Mucosa of descending colon (tissue), 3 donors: Measurements from ENCODE around the gene TKT. TPM values are rescaled to one million over a fixed set of nuclear protein-coding genes. Genes with fewer than 3 reads are reported as not detected.
A peak's percentile ranks its signal among the peaks of the same experiment; 100 is the strongest.

Source experiments
- ATAC-seq: fragments of 200-7000 bp; cut with Tn5 transposase; one replicate; pipeline ENCODE4 v1.9.1; 2020; ENCODE audit warnings: mild to moderate bottlenecking, moderate library complexity
- DNase-seq, 3 donors: peaks; one replicate each; pipeline ENCODE4 v3.0.0-alpha.2; 2020
- H3K36me3 ChIP-seq: fragments of 200-600 bp; one replicate; pipeline ENCODE4 v1.8.0; 2021; ENCODE audit warnings: low read depth, mild to moderate bottlenecking
- H3K4me1 ChIP-seq: fragments of 200-600 bp; one replicate; pipeline ENCODE4 v1.8.0; 2021; ENCODE audit warnings: low read depth, mild to moderate bottlenecking
- H3K4me3 ChIP-seq: fragments of 200-600 bp; one replicate; pipeline ENCODE4 v1.8.0; 2021; ENCODE audit warnings: mild to moderate bottlenecking
- H3K9me3 ChIP-seq: fragments of 200-600 bp; one replicate; pipeline ENCODE4 v1.8.0; 2021; ENCODE audit warnings: mild to moderate bottlenecking
- CTCF ChIP-seq: fragments of 200-600 bp; IDR thresholded peaks from one replicate; pipeline ENCODE4 v1.8.0; 2022; ENCODE audit warnings: antibody characterized with exemption, mild to moderate bottlenecking
- intact Hi-C, 2 donors: fragments of 100-400 bp; cut with DNase I in 1 of 2; cut with micrococcal nuclease in 1 of 2; formaldehyde crosslinking; loops; one replicate each; pipeline versions ENCODE4 v1.11.0 to v1.11.1; 2022; cut with DNase I, micrococcal nuclease
- total RNA-seq, 3 donors: library from RNA; stranded (reverse); fragmentation: NEBNext Ultra II Directional in 2 of 3; extraction: Animal tissue kit (Norgen Biotek cat#: 25700) in 2 of 3; gene quantifications; one replicate each; pipeline versions ENCODE4 v1.2.1 to v1.2.4, GENCODE V29; 2021 to 2023
- donor health status: DM: no; HTN: no; CAD: no; lungs with moderate emphysema.
- donor health status: DM: no; HTN: no; CAD: no.
- donor health status: DM: no; HTN: yes; CAD: no.

Gene TKT
- total RNA-seq, 3 donors from 2014 or later, result 180 to 260 (median 226) TPM

- H3K9me3 ChIP-seq, result no peaks in the 10 kb centered on the region
- DNase-seq, result no peak
- peaks cover 4% of the 10 kb centered on the region for H3K36me3 ChIP-seq
- no peak overlapping the region for H3K4me3 ChIP-seq
- no peak for ATAC-seq
- H3K4me1 ChIP-seq, result peaks cover 6% of the 10 kb centered on the region
- TF ChIP-seq CTCF, result no peak
- intact Hi-C loops, result loop anchor here in 1 of 2 donors (5.0 kb wide), 1 partner anchor 67 kb away; no protein-coding TSS in a partner anchor
Observed at GRCh38 chr3:53189276-53189675, 66.5 kb downstream of the TKT start.

GRCh38 chr3:53188720-53189119 lies 67.1 kb downstream of the TKT start:
- peaks cover 4% of the 10 kb centered on the region for H3K36me3 ChIP-seq
- H3K9me3 ChIP-seq, result no peaks in the 10 kb centered on the region
- DNase-seq (no peak), ATAC-seq (no peak)
- no peak overlapping the region for H3K4me3 ChIP-seq
- peaks cover 6% of the 10 kb centered on the region for H3K4me1 ChIP-seq
- TF ChIP-seq CTCF, result no peak
- intact Hi-C loops, result loop anchor here in 1 of 2 donors (5.0 kb wide), 1 partner anchor 66 kb away; no protein-coding TSS in a partner anchor

- intact Hi-C loops, result loop anchor here in 1 of 2 donors (5.0 kb wide), 1 partner anchor 66 kb away; no protein-coding TSS in a partner anchor
- peaks cover 8% of the 10 kb centered on the region for H3K36me3 ChIP-seq
- ATAC-seq, result peak; percentile 76
- DNase-seq, result peak in 1 of 3 donors; percentile 14
- TF ChIP-seq CTCF, result no peak
- H3K4me3 ChIP-seq, result no peak overlapping the region
- H3K4me1 ChIP-seq, result peaks cover 6% of the 10 kb centered on the region
- H3K9me3 ChIP-seq, result no peaks in the 10 kb centered on the region
Observed at GRCh38 chr3:53188136-53188685, 67.6 kb downstream of the TKT start.

- no peak for ATAC-seq
- DNase-seq, result peak in 1 of 3 donors; percentile 17
- Histone ChIP-seq H3K36me3 (peaks cover 8% of the 10 kb centered on the region), H3K4me3 (no peak overlapping the region), H3K9me3 (no peaks in the 10 kb centered on the region), H3K4me1 (peaks cover 6% of the 10 kb centered on the region)
- intact Hi-C loops, result loop anchor here in 1 of 2 donors (5.0 kb wide), 1 partner anchor 65 kb away; no protein-coding TSS in a partner anchor
- no peak for TF ChIP-seq CTCF
Observed at GRCh38 chr3:53187430-53187829, 68.4 kb downstream of the TKT start.

- intact Hi-C loops, result loop anchor here in 1 of 2 donors (5.0 kb wide), 1 partner anchor 64 kb away; no protein-coding TSS in a partner anchor
- H3K4me3 ChIP-seq, result no peak overlapping the region
- no peak for TF ChIP-seq CTCF
- peaks cover 2% of the 10 kb centered on the region for H3K4me1 ChIP-seq
- no peaks in the 10 kb centered on the region for H3K9me3 ChIP-seq
- peaks cover 8% of the 10 kb centered on the region for H3K36me3 ChIP-seq
- peak in 1 of 3 donors; percentile 47 for DNase-seq
- ATAC-seq, result no peak
Observed at GRCh38 chr3:53186726-53187125, 69.1 kb downstream of the TKT start.
